ENCODE measurements around the gene ZNF75A. TPM values are rescaled to one million over a fixed set of nuclear protein-coding genes. Genes with fewer than 3 reads are reported as not detected.

The ZNF75A gene
- total RNA-seq, result 24.6 TPM

GRCh38 chr16:3305109-3306068 is at the start of gene ZNF75A, which contains the start of gene TIGD7:
TSS of gene ZNF75A (plus strand) at chr16:3305497. CDS start at chr16:3308429, 2,932 bp downstream.
TSS of gene TIGD7 (minus strand) at chr16:3305430. CDS start at chr16:3300614, 4,816 bp downstream.
- Histone ChIP-seq H3K9me3 (peaks cover 44% of the 10 kb centered on the region), H3K36me3 (peaks cover 0 to 71% of the 10 kb centered on the region in 2 donors), H3K4me1 (peaks cover 15% of the 10 kb centered on the region), H3K4me3 (peak within 1 kb of the TSS; percentile 79 to 81), H3K27ac (peak within 1 kb of the TSS; percentile 74), H3K27me3 (no peaks in the 10 kb centered on the region)
- intact Hi-C loops (cut with DNase I), result no loop called here
- peak; percentile 55 to 95 for TF ChIP-seq POLR2AphosphoS5 (IDR thresholded peaks at IDR 0.05; ENCODE audit: insufficient read depth in 1 of 2, low read depth in 1 of 2)
- peak in 1 of 2 donors; percentile 52 for TF ChIP-seq POLR2A (IDR thresholded peaks at IDR 0.05)
- TF ChIP-seq, protein P1, sequence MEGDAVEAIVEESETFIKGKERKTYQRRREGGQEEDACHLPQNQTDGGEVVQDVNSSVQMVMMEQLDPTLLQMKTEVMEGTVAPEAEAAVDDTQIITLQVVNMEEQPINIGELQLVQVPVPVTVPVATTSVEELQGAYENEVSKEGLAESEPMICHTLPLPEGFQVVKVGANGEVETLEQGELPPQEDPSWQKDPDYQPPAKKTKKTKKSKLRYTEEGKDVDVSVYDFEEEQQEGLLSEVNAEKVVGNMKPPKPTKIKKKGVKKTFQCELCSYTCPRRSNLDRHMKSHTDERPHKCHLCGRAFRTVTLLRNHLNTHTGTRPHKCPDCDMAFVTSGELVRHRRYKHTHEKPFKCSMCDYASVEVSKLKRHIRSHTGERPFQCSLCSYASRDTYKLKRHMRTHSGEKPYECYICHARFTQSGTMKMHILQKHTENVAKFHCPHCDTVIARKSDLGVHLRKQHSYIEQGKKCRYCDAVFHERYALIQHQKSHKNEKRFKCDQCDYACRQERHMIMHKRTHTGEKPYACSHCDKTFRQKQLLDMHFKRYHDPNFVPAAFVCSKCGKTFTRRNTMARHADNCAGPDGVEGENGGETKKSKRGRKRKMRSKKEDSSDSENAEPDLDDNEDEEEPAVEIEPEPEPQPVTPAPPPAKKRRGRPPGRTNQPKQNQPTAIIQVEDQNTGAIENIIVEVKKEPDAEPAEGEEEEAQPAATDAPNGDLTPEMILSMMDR (IDR thresholded peaks at IDR 0.05), result peak in 2 of 3 experiments; percentile 16 to 45
- no peak for DNase-seq (ENCODE audit: extremely low spot score in 2 of 2)

- H3K4me1 ChIP-seq, result no peaks in the 10 kb centered on the region
- no peak within 1 kb of the TSS for H3K4me3 ChIP-seq
- H3K9me3 ChIP-seq, result no peaks in the 10 kb centered on the region
- DNase-seq (ENCODE audit: extremely low spot score in 2 of 2), result no peak
- intact Hi-C loops (cut with DNase I), result no loop called here
- H3K27me3 ChIP-seq, result no peaks in the 10 kb centered on the region
- TF ChIP-seq POLR2AphosphoS5 (IDR thresholded peaks at IDR 0.05; ENCODE audit: insufficient read depth in 1 of 2, low read depth in 1 of 2) (no peak), POLR2A (IDR thresholded peaks at IDR 0.05) (no peak)
- TF ChIP-seq, protein P1 (IDR thresholded peaks at IDR 0.05), result no peak
- no peak within 1 kb of the TSS for H3K27ac ChIP-seq
- H3K36me3 ChIP-seq, result no peaks in the 10 kb centered on the region
Measured at GRCh38 chr16:3256146-3256865, 49.0 kb upstream of the ZNF75A start, which contains the start of gene MEFV. TSS of gene MEFV (minus strand) at chr16:3256633. CDS start at chr16:3256587, 46 bp downstream.

- Histone ChIP-seq H3K27ac (no peak overlapping the region), H3K4me3 (no peak overlapping the region), H3K4me1 (no peaks in the 10 kb centered on the region), H3K27me3 (no peaks in the 10 kb centered on the region), H3K36me3 (no peaks in the 10 kb centered on the region), H3K9me3 (no peaks in the 10 kb centered on the region)
- intact Hi-C loops (cut with DNase I), result no loop called here
- DNase-seq (ENCODE audit: extremely low spot score in 2 of 2), result no peak
- TF ChIP-seq POLR2A (IDR thresholded peaks at IDR 0.05) (no peak), POLR2AphosphoS5 (IDR thresholded peaks at IDR 0.05; ENCODE audit: insufficient read depth in 1 of 2, low read depth in 1 of 2) (no peak)
- TF ChIP-seq, protein P1 (IDR thresholded peaks at IDR 0.05), result no peak
Measured at GRCh38 chr16:3256866-3257465, 48.3 kb upstream of the ZNF75A start.

GRCh38 chr16:3259836-3260235 is 45.5 kb upstream of the ZNF75A start:
- Histone ChIP-seq H3K4me3 (no peak overlapping the region), H3K9me3 (no peaks in the 10 kb centered on the region), H3K27ac (no peak overlapping the region), H3K27me3 (no peaks in the 10 kb centered on the region), H3K36me3 (no peaks in the 10 kb centered on the region), H3K4me1 (peaks cover 10% of the 10 kb centered on the region)
- no peak for DNase-seq (ENCODE audit: extremely low spot score in 2 of 2)
- intact Hi-C loops (cut with DNase I), result no loop called here
- no peak for TF ChIP-seq POLR2AphosphoS5 (IDR thresholded peaks at IDR 0.05; ENCODE audit: insufficient read depth in 1 of 2, low read depth in 1 of 2)
- TF ChIP-seq, protein P1 (IDR thresholded peaks at IDR 0.05), result no peak
- TF ChIP-seq POLR2A (IDR thresholded peaks at IDR 0.05), result no peak
